Gastroesophageal sphincter (tissue), 4 donors: ENCODE measurements around the gene VRK2. TPM values are rescaled to one million over a fixed set of nuclear protein-coding genes. Genes with fewer than 3 reads are reported as not detected.
A peak's percentile ranks its signal among the peaks of the same experiment; 100 is the strongest.

ENCODE experiments used
- ATAC-seq: fragments of 150-250 bp; one replicate; pipeline ENCODE4 v1.9.1; 2016; ENCODE audit warnings: mild to moderate bottlenecking, moderate library complexity
- H3K27ac ChIP-seq, 4 donors: fragments of 200-600 bp; sonication (generic) in 3 of 4; 1 replicate in 3 of 4; 2 replicates in 1 of 4; pipeline ENCODE4 v1.5.1; 2016 to 2019
- H3K27me3 ChIP-seq: fragments of 200-600 bp; sonication (generic); one replicate; pipeline ENCODE4 v1.5.1; 2019
- H3K36me3 ChIP-seq, 2 donors: fragments of 200-600 bp; sonication (generic); one replicate each; pipeline ENCODE4 v1.5.1; 2019; ENCODE audit warnings: control low read depth in 1 of 2
- H3K4me1 ChIP-seq, 3 donors: fragments of 200-600 bp; sonication (generic); 1 replicate in 2 of 3; 2 replicates in 1 of 3; pipeline ENCODE4 v1.5.1; 2016 to 2019; ENCODE audit warnings: control low read depth in 2 of 3
- H3K4me3 ChIP-seq, 2 donors: fragments of 200-600 bp; sonication (generic); one replicate each; pipeline ENCODE4 v1.5.1; 2019; ENCODE audit warnings: mild to moderate bottlenecking in 1 of 2, moderate library complexity in 1 of 2
- H3K9me3 ChIP-seq, 3 donors: fragments of 200-600 bp; sonication (generic); one replicate each; pipeline ENCODE4 v1.5.1; 2017 to 2019; ENCODE audit warnings: control low read depth in 2 of 3
- EP300 ChIP-seq: sonication (generic); formaldehyde crosslinking; IDR thresholded peaks from one replicate; pipeline ENCODE4 v1.6.1; 2017; ENCODE audit warnings: antibody characterized with exemption, mild to moderate bottlenecking
- POLR2A ChIP-seq, 2 donors: fragments of 450-650 bp; IDR thresholded peaks; one replicate each; pipeline ENCODE4 v1.6.1; 2017; ENCODE audit warnings: antibody characterized with exemption in 2 of 2, mild to moderate bottlenecking in 2 of 2, moderate library complexity in 1 of 2
- POLR2AphosphoS5 ChIP-seq: sonication (generic); formaldehyde crosslinking; IDR thresholded peaks from one replicate; pipeline ENCODE4 v1.6.1; 2017; ENCODE audit warnings: antibody characterized with exemption
- WGBS, 2 donors: methylation state at CpG; one replicate each; pipeline ENCODE4 v1.1.5; 2018; ENCODE audit warnings: low coverage in 1 of 2; 5-methylcytosine and 5-hydroxymethylcytosine counted together
- total RNA-seq, 4 donors: library from RNA; depleted of rRNA; stranded (reverse); fragments of >200 nt; gene quantifications; one replicate each; pipeline ENCODE4 v1.1.0, GENCODE V29; 2016
- TF ChIP-seq, protein P1 (sequence below), 4 experiments: fragments of 200-600 bp in 2 of 4; fragments of 450-650 bp in 2 of 4; sonication (generic) in 1 of 4; IDR thresholded peaks; one replicate each; pipeline ENCODE4 v1.5.1; 2017 to 2019; ENCODE audit warnings: antibody characterized with exemption in 4 of 4, mild to moderate bottlenecking in 2 of 4, moderate library complexity in 2 of 4

The VRK2 gene
- total RNA-seq, 4 donors from 2014 or later, result 27.5 to 34.4 (median 29.1) TPM

GRCh38 chr2:58042486-58042970 is 4.1 kb upstream of the VRK2 start:
- 31 to 32% methylated on average over 2 of the region's 2 CpGs for WGBS, 2 donors

DNA sequence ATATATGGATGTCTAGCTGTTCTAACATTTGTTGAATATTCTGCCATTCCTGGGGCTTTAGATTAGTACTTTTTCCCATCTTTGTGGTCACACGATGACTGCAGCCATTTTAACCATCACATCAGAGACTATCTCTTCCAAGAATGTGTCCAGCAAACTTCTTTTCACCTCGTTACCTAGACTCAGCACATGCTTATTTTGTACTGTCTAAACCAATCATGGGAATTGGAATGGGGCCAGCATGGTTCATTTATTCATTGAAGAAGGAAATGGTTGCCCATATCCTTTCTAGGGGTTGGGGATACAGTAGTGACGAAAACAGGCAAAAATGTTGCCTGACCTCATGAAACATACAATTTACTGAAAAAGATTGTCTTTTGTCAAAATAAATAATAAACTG is 2.5 kb upstream of the VRK2 start:
- Histone ChIP-seq H3K4me3 (no peak overlapping the region), H3K27me3 (no peaks in the 10 kb centered on the region), H3K9me3 (no peaks in the 10 kb centered on the region), H3K36me3 (peaks cover 0 to 3% of the 10 kb centered on the region in 2 donors), H3K4me1 (peaks cover 6 to 31% (median 6%) of the 10 kb centered on the region in 3 donors), H3K27ac (no peak overlapping the region)
- no peak for ATAC-seq
- WGBS, 2 donors, result 71 to 86% methylated on average over 2 to 3 of the region's 3 CpGs
- TF ChIP-seq, protein P1, sequence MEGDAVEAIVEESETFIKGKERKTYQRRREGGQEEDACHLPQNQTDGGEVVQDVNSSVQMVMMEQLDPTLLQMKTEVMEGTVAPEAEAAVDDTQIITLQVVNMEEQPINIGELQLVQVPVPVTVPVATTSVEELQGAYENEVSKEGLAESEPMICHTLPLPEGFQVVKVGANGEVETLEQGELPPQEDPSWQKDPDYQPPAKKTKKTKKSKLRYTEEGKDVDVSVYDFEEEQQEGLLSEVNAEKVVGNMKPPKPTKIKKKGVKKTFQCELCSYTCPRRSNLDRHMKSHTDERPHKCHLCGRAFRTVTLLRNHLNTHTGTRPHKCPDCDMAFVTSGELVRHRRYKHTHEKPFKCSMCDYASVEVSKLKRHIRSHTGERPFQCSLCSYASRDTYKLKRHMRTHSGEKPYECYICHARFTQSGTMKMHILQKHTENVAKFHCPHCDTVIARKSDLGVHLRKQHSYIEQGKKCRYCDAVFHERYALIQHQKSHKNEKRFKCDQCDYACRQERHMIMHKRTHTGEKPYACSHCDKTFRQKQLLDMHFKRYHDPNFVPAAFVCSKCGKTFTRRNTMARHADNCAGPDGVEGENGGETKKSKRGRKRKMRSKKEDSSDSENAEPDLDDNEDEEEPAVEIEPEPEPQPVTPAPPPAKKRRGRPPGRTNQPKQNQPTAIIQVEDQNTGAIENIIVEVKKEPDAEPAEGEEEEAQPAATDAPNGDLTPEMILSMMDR (IDR thresholded peaks at IDR 0.05), result no peak
- TF ChIP-seq EP300 (no peak), POLR2A (IDR thresholded peaks at IDR 0.05) (no peak), POLR2AphosphoS5 (no peak)

More at GRCh38 chr2:58042486-58042970, 4.1 kb upstream of the VRK2 start:
- Histone ChIP-seq H3K4me3 (no peak overlapping the region), H3K9me3 (no peaks in the 10 kb centered on the region), H3K4me1 (peaks cover 4 to 22% (median 5%) of the 10 kb centered on the region in 3 donors), H3K27ac (no peak overlapping the region), H3K27me3 (no peaks in the 10 kb centered on the region), H3K36me3 (peaks cover 0 to 3% of the 10 kb centered on the region in 2 donors)
- TF ChIP-seq EP300 (no peak), POLR2A (IDR thresholded peaks at IDR 0.05) (no peak)
- no peak for ATAC-seq

- TF ChIP-seq EP300 (no peak), POLR2A (IDR thresholded peaks at IDR 0.05) (no peak), POLR2AphosphoS5 (no peak)
- TF ChIP-seq, protein P1 (IDR thresholded peaks at IDR 0.05), result no peak
- ATAC-seq, result no peak
- Histone ChIP-seq H3K27me3 (no peaks in the 10 kb centered on the region), H3K9me3 (no peaks in the 10 kb centered on the region), H3K4me3 (peak overlapping the region; percentile 59 to 76), H3K27ac (peak overlapping the region; percentile 78 to 98 (median 92)), H3K4me1 (peaks cover 6 to 31% (median 6%) of the 10 kb centered on the region in 3 donors), H3K36me3 (peaks cover 0 to 3% of the 10 kb centered on the region in 2 donors)
- 63 to 79% methylated on average over 6 to 17 of the region's 17 CpGs for WGBS, 2 donors
Measured at GRCh38 chr2:58045580-58046334, 849 bp upstream of the VRK2 start.

DNA sequence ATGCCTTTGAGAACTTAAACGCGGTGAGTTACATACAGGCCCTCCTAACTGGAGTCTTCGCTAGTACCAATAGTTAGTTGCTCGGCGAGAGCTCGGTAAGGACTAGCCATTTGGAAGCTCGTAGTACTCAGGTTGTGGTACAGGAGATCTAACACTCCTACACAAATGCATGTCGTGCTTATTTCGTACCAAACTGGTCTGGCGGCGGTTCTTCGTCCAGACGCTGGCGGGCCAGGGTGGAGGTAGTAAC is 346 bp upstream of the VRK2 start:
- no peak for ATAC-seq

GRCh38 chr2:58047373-58047935 is 848 bp downstream of the VRK2 start:
- Histone ChIP-seq H3K27me3 (no peaks in the 10 kb centered on the region), H3K27ac (peak overlapping the region; percentile 78 to 98 (median 92)), H3K36me3 (peaks cover 0 to 3% of the 10 kb centered on the region in 2 donors), H3K4me3 (peak overlapping the region; percentile 59 to 76), H3K4me1 (peaks cover 6 to 29% (median 6%) of the 10 kb centered on the region in 3 donors), H3K9me3 (no peaks in the 10 kb centered on the region)
- no peak for TF ChIP-seq EP300
- TF ChIP-seq, protein P1 (IDR thresholded peaks at IDR 0.05), result no peak
- ATAC-seq, result no peak
- WGBS, 2 donors, result 30 to 78% methylated on average over 5 to 12 of the region's 13 CpGs

More for the DNA sequence above, 346 bp upstream of the VRK2 start:
- Histone ChIP-seq H3K36me3 (peaks cover 0 to 3% of the 10 kb centered on the region in 2 donors), H3K4me3 (peak overlapping the region; percentile 59 to 76), H3K9me3 (no peaks in the 10 kb centered on the region), H3K4me1 (peaks cover 6 to 31% (median 6%) of the 10 kb centered on the region in 3 donors), H3K27ac (peak overlapping the region; percentile 78 to 98 (median 92)), H3K27me3 (no peaks in the 10 kb centered on the region)
- TF ChIP-seq POLR2AphosphoS5 (no peak), EP300 (no peak), POLR2A (IDR thresholded peaks at IDR 0.05) (no peak)
- TF ChIP-seq, protein P1 (IDR thresholded peaks at IDR 0.05), result no peak
- 0 to 7% methylated on average over 3 to 4 of the region's 14 CpGs for WGBS, 2 donors
